ENCODE data around the gene SLC44A3. TPM values are rescaled to one million over a fixed set of nuclear protein-coding genes. Genes with fewer than 3 reads are reported as not detected.
A peak's percentile ranks its signal among the peaks of the same experiment; 100 is the strongest.

The SLC44A3 gene
- total and polyA plus RNA-seq, 2 of the 13 experiments (the other 11 are each of a cell fraction or from before 2014, with no cell fraction given) = 6.8 to 14.1 TPM

DNA sequence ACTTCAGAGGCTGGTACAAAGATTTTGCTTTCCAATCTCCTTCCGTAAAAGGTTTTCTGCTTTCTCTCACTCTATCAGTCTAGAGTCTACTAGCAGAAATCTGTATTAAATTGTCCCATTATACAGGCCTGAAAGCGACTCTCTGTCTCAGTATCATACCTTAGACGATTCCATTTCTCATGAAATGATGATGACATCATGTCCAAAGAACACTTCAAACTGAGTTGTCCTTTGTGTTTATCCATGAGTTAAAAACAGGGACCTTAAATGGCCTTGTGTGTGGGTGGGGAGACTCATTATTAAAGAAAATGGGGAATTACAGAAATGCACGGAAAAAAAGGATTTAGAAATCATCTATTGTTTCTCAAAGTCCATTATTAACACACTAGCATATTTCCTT, 21.0 kb upstream of the SLC44A3 start (continued):
- TF ChIP-seq, protein P1, sequence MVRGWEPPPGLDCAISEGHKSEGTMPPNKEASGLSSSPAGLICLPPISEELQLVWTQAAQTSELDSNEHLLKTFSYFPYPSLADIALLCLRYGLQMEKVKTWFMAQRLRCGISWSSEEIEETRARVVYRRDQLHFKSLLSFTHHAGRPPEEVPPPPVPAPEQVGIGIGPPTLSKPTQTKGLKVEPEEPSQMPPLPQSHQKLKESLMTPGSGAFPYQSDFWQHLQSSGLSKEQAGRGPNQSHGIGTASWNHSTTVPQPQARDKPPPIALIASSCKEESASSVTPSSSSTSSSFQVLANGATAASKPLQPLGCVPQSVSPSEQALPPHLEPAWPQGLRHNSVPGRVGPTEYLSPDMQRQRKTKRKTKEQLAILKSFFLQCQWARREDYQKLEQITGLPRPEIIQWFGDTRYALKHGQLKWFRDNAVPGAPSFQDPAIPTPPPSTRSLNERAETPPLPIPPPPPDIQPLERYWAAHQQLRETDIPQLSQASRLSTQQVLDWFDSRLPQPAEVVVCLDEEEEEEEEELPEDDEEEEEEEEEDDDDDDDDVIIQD (CRISPR knock-in tag; IDR thresholded peaks at IDR 0.05; ENCODE audit: low read depth) = peak; percentile 52; the same call in 1 of the 2 replicates
- TF ChIP-seq PAX8 (CRISPR knock-in tag; IDR thresholded peaks at IDR 0.05; ENCODE audit: borderline replicate concordance) (no peak), SOX6 (IDR thresholded peaks at IDR 0.05) (no peak), SOX6 (CRISPR knock-in tag; IDR thresholded peaks at IDR 0.05) (peak; percentile 24; the same call in 1 of the 2 replicates), NFE2L1 (CRISPR knock-in tag; IDR thresholded peaks at IDR 0.05; ENCODE audit: borderline replicate concordance) (no peak)
- TF ChIP-seq, protein P2, sequence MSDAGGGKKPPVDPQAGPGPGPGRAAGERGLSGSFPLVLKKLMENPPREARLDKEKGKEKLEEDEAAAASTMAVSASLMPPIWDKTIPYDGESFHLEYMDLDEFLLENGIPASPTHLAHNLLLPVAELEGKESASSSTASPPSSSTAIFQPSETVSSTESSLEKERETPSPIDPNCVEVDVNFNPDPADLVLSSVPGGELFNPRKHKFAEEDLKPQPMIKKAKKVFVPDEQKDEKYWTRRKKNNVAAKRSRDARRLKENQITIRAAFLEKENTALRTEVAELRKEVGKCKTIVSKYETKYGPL (CRISPR knock-in tag; IDR thresholded peaks at IDR 0.05) = no peak

DNA sequence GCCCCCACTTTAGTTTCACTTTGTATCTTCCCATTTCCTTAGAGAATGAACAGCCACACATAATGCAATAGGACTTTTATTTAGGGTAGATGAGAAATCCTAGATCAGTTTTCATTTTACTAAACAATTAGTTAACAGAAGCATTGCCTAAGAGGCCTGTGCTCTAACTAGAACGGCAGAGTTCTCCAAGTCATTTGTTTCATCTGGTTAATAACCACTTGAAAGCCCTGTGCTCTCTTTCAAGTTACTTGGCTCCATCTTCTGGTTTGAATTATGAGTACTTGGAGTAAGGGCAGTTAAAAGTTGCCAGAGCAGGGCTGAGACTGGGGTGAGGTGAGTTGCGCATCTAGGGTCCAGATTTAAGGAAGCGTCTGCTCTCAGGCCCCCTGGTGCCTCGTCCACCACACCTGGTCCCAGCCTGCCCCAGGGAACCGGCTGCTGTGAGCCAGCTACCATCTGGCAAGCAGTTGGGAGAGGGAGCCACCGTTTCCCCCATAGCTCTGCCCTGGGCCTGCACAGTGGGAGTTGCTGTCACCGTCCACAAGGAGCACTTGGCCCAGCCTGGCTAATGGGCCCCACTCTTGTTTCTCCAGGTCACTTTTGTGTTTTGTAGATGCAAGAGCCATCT, 18.1 kb upstream of the SLC44A3 start:
- 41% methylated on average over 5 of the region's 7 CpGs for WGBS (ENCODE audit: low lambda C conversion rate)
- CTCF ChIA-PET (ENCODE audit: low intra/inter-chr PET ratio, low total read pairs) = interaction anchor here (1.0 to 2.3 kb wide), 2 partner anchors 104 to 288 kb away, joined by 5 read pairs; no protein-coding TSS in a partner anchor
- in situ Hi-C loops (cut with HindIII; ENCODE audit: extremely low pct_ligation_motif_present, low pct_unique_long_range_greater_than_20kb) = loop anchor here (5.0 to 10.0 kb wide), 3 partner anchors 90 to 317 kb away; no protein-coding TSS in a partner anchor
- no peaks in the 10 kb centered on the region for H3K36me3 ChIP-seq (replicated peaks in 1 of 2; ENCODE audit: control insufficient read depth in 1 of 2, insufficient read depth in 2 of 2, low read length in 2 of 2)
- intact Hi-C loops (cut with micrococcal nuclease; ENCODE audit: unreplicated experiment) = loop anchor here (2.0 to 5.0 kb wide), 3 partner anchors 45 to 195 kb away; no protein-coding TSS in a partner anchor
- peaks cover 95% of the 10 kb centered on the region for H3K4me1 ChIP-seq (ENCODE audit: insufficient read depth, low read length)
- no TSS peak for BruUV-seq (replicated peaks)
- peak; percentile 49 for DNase-seq (ENCODE audit: low spot score)
- peak overlapping the region; percentile 16 for H3K27ac ChIP-seq (ENCODE audit: extremely low read length, insufficient read depth, low read length)
- H3K4me2 ChIP-seq (ENCODE audit: low read depth, low read length) = peak overlapping the region; percentile 54
- peak overlapping the region in 2 of 3 experiments; percentile 21 to 27; a peak in 3 of 6 replicates for H3K4me3 ChIP-seq (replicated peaks in 1 of 3; ENCODE audit: insufficient read depth in 1 of 3, low read depth in 2 of 3, low read length in 3 of 3)
- no peaks in the 10 kb centered on the region for H4K20me1 ChIP-seq (ENCODE audit: insufficient read depth, low read length)
- POLR2A ChIA-PET = no interaction called here
- H3K9me3 ChIP-seq (ENCODE audit: low read length) = no peaks in the 10 kb centered on the region
- H2AFZ ChIP-seq (ENCODE audit: low read length) = peak overlapping the region; percentile 24
- ATAC-seq = peak; percentile 82
- FAIRE-seq = peak; percentile 56
- H3K27me3 ChIP-seq (ENCODE audit: control insufficient read depth in 1 of 2, insufficient read depth in 2 of 2, low read length in 2 of 2) = no peaks in the 10 kb centered on the region
- no peaks in the 10 kb centered on the region for H3K79me2 ChIP-seq (ENCODE audit: insufficient read depth, low read length)
- H3K9ac ChIP-seq (ENCODE audit: insufficient read depth, low read depth, low read length) = peak overlapping the region; percentile 4
- TF ChIP-seq ZFX (CRISPR knock-in tag; IDR thresholded peaks at IDR 0.05; ENCODE audit: low read depth) (peak; percentile 37; the same call in 1 of the 2 replicates), KMT2B (CRISPR knock-in tag; IDR thresholded peaks at IDR 0.05) (0 out of 2 replicates have a peak, but pooled peaks have one; percentile 31), HNF4G (IDR thresholded peaks at IDR 0.05; ENCODE audit: borderline replicate concordance, low read depth, low read length) (no peak), HNF4G (CRISPR knock-in tag; IDR thresholded peaks at IDR 0.05; ENCODE audit: borderline replicate concordance, low read depth) (no peak), STAG1 (CRISPR knock-in tag; IDR thresholded peaks at IDR 0.05) (peak; percentile 82), KLF13 (CRISPR knock-in tag; IDR thresholded peaks at IDR 0.05) (no peak), ZFY (CRISPR knock-in tag; IDR thresholded peaks at IDR 0.05) (peak; percentile 25; the same call in 1 of the 2 replicates), ZSCAN12 (CRISPR knock-in tag; IDR thresholded peaks at IDR 0.05) (no peak), NRL (CRISPR knock-in tag; IDR thresholded peaks at IDR 0.05; ENCODE audit: borderline replicate concordance) (peak; percentile 58; the same call in 1 of the 2 replicates)
- TF ChIP-seq, protein P3, sequence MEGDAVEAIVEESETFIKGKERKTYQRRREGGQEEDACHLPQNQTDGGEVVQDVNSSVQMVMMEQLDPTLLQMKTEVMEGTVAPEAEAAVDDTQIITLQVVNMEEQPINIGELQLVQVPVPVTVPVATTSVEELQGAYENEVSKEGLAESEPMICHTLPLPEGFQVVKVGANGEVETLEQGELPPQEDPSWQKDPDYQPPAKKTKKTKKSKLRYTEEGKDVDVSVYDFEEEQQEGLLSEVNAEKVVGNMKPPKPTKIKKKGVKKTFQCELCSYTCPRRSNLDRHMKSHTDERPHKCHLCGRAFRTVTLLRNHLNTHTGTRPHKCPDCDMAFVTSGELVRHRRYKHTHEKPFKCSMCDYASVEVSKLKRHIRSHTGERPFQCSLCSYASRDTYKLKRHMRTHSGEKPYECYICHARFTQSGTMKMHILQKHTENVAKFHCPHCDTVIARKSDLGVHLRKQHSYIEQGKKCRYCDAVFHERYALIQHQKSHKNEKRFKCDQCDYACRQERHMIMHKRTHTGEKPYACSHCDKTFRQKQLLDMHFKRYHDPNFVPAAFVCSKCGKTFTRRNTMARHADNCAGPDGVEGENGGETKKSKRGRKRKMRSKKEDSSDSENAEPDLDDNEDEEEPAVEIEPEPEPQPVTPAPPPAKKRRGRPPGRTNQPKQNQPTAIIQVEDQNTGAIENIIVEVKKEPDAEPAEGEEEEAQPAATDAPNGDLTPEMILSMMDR (CRISPR knock-in tag; IDR thresholded peaks at IDR 0.05) = peak; percentile 78

Data from HepG2 (cell line).